Right renal cortex interstitium (tissue), 3 donors: ENCODE results near the gene GC. TPM values are rescaled to one million over a fixed set of nuclear protein-coding genes. Genes with fewer than 3 reads are reported as not detected.
"Not testable (repeated sequence)": the region's sequence is repeated elsewhere in the genome, so short reads cannot be mapped to it uniquely, and the experiment has no call there.

ENCODE experiments used
- DNase-seq, 3 donors: peaks; one replicate each; pipeline ENCODE4 v3.0.0-alpha.2; 2013; ENCODE audit warnings: low read depth in 3 of 3, low spot score in 2 of 3
- polyA plus RNA-seq, 3 donors: library from polyadenylated mRNA; unstranded; fragments of 120-200 nt; gene quantifications; one replicate each; pipeline ENCODE4 v1.2.1, GENCODE V29; 2013; ENCODE audit not compliant: insufficient read length in 3 of 3

GC gene
- polyA plus RNA-seq, 3 donors: 0.33 to 0.62 (median 0.41) TPM

DNA sequence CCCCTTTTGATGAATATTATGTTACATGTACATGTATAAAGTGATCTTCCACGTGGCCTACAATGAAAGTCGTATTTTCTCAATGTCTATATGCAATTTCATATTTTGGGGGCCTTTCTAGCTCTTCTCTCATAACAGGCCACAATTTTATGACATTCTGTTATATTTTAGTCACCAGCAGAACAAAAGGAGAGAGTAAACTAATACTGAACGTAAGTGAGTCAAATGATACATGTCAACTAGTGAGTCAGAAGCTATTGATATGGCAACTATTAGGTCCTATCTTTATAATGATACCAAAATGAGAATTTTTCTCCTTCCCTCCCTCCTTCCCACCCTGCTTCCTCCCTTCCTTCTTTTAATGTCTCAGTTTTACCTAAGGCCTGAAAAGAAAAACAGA lies 14.4 kb downstream of the GC start:
- no peak for DNase-seq

DNA sequence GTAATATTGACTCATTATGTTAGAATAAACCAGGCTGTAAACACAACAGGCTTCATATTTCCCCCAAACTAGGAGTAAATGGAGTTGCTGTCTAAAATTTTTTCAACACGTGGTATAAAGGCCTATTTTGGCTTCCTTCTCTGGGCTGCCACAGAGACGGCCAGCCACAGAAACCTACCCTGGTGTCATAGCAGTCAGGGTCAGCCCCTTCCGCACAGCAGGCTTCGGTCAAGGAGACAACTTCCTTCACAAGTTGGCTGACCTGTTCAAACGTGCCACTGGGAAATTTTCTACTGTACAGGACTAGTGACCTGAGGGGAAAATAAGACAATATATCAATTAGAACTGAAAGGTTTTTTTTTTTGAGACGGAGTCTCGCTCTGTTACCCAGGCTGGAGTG lies 15.8 kb downstream of the GC start:
- no peak for DNase-seq

- no peak for DNase-seq
Measured at GRCh38 chr4:71765821-71766383, 18.0 kb downstream of the GC start.

DNA sequence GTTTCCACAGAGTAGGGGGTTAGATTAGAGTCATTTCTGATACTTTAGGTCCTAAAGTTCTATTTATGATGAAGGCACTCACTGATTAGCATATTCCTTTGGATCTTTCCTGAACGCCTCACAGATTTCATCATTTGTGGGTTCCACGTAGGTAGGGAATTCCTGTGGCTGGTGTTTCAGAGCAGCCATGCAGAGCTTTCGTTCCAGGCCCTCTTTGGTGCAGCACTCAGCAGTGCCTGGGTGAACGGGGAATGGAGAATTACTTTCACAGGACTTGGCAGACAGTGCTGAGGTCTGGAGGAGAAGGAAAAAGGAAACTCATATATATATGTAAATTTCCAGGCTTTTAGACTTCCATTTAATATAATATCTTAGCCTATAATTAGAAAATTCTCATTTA lies 18.5 kb downstream of the GC start:
- no peak for DNase-seq

GRCh38 chr4:71752383-71753042 lies 31.4 kb downstream of the GC start:
- no peak for DNase-seq

GRCh38 chr4:71749008-71749594 lies 34.8 kb downstream of the GC start:
- no peak for DNase-seq

DNA sequence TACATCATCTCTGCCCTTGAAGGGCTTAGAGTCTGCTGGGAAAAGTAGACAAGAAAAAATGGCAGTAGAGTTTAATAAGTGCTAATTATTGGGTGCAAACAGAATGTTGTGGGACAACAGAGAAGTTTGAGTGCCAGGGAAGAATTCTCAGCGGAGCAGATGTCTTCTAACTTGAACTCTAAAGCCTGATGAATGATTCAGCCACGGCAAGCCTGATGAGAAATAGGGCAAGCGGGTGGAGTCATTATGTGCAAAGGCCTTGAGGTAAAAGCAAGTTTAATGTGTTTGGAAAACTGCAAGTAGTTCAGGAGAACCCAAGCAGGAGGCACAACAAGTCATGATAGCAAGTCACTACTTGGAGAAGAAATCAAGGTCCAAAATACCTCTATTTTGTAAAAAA lies 37.5 kb downstream of the GC start:
- DNase-seq: no peak

DNA sequence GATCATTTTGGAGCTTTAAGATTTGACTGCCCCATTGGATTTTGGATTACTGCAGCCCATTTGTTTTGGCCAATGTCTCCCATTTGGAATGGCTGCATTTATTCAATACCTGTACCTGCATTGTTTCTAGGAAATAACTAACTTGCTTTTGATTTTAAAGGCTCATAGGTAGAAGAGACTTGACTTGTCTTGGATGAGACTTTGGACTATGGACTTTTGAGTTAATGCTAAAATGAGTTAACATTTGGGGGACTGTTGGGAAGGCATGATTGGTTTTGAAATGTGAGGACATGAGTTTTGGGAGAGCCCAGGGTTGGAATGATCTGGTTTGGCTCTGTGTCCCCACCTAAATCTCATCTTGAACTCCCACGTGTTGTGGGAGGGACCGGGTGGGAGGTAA lies 45.1 kb downstream of the GC start:
- not testable (repeated sequence) for DNase-seq

- DNase-seq: no peak
Measured at GRCh38 chr4:71732706-71733105, 51.2 kb downstream of the GC start.

DNA sequence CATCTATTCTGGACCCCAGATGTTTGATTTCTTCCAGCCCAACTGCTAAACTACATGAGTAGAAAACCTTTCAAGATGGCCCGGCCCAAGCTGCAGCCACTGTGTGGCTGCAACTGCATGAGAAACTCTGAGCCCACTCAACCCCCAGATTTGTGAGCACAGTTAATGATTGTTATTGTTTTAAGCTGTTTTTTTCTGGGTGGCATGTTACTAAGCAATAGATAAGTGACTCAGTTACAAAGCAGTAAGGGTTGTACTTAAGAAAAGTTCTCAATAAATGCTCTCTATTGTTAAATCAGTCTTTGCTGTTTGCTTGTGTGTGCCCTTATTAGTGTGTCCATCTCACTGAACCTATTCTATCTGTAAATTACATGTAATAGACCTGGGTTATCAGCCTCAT lies 51.8 kb downstream of the GC start:
- no peak for DNase-seq

DNA sequence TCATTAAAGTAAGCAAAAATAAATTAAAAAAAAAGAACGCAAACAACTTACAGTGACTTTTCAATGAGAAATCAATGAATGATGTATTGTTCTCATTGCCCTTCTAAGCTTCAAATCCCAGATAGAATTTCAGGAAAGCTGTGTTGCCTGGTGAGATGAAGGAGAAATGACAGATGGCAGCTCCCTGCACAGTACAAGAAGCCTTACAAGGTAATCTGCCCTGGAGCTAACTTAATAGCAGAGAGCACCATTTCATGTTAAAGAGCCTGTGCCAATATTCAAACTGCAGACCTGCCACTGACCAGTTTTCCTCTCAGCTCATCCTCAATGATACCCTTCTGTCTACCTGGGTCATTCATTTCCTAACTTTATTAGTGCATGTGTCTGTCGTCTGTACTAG lies 54.0 kb downstream of the GC start:
- no peak for DNase-seq

DNA sequence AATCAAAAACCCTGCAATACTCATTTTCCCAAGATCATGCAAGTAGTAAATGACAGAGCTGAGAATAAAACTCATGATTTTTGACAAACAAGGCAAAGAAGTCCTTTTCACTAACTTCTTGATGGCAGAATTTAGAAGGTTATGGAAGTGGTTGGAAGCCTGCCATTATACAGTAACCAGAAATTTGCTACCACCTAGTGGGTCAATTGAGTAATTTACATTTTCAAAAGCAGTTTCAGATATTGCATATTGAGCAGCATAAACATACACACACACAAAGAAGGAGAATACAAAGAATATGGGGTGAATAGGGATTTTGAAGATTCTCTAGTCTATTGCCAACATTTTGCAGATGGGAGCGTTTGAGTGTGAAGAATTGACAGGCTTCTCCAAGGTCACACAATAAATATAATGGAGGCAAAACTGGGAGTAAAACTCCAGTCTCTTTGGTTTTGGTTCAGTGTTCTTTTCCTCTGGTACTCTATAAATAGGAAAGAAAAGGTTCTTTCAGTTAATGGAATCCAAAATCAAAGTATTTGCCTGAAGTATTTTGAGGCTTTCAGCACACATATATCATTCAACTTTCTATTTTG lies 70.2 kb downstream of the GC start:
- peak; percentile 12 to 33 (median 23) for DNase-seq

DNA sequence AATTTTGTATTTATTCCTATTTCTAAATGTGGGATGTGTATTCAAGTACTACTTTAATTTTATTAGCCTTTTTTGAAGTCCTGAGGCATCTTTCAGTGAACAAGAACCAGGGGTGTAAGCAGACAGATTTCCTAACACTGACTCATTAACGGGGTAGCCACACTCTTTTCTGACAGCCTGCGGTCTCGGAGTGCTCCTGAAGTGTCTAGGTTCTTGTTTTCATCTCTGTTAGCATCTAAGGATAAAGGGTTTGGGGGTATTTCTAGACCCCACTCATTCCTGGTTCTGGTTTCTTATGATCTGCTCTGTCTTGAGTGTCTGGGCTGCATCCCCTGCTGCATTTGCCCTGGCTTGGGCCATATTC lies 71.9 kb downstream of the GC start:
- no peak for DNase-seq

DNA sequence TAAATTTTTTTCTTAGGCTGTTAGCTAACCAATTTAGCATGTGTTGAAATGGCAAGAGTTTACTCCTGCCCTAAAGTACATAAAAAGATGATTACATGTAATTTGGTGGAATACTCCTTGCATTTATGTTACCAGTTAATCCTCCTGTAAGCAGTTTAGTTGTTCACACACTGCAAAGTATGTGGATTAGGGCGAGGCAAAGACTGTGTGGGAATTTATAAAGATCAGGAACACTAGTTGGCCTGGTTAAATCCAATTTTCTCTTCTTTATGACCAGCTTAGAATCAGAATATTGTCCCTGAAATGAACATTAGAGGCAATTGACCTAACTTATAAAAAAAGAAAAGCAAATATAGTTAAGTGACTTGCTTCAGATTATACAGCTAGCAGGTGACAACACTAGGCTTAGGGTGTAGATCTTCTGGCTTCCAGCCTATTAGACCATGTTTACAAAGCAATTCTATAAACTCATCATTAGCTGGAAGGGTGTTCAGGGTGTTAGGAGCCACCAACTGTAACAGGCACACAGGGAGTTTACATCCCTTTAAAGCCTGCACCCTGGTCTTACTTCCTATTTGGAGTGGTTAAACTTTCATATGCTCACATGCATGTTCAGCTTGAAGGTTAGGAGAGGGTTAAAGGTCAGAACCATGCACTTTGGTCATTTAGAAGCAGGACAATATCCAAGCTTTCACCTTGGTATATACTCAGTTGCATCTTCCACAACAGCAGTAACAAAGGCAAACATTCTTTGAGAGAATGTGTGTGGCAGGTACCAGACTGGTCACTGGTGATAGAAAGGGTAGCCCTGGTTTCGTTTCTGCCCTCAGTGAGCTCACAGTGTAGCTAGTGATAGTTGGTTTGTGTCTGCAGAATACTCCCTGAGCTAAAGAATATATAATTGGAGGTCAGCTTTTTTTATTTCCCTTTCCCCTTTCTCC lies 72.6 kb downstream of the GC start:
- DNase-seq: no peak

GRCh38 chr4:71709961-71710360 lies 73.9 kb downstream of the GC start:
- no peak for DNase-seq

DNA sequence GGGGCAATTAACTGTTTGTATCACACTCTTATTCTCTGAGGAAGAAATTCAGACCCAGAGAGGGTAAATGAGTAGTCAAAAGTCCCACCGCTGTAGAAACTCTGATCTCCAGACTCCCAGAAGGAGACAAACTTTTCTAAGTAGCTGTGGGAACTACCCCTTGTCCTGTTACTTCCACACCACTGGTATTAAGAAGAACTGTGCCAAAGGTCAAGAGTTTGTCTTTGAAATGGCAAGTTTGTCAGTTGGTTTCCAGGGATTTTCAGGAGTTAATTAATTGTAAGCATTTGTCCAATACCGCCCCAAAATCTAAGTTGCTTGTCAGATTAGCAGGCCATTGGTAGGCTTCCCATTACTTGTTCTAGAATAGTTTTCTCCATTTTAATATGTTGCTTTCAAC lies 85.7 kb downstream of the GC start:
- DNase-seq: no peak

DNA sequence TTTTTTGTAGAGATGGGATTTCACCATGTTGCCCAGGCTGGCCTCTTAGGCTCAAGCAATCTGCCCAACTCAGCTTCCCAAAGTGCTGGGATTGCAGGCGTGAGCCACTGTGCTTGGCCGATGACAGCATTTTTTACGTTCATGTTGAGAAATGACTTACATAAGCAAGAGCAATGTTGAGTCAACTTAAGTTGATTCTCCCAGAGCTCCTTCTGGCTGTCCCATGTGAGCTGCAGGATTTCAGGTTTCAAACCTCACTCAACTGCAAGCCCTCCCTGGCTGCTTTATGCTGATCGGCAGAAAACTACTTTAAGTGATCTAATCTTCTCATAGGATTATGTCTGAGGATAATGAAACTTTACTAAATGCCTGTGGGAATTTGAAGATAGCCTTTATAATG lies 86.8 kb downstream of the GC start:
- no peak for DNase-seq

- DNase-seq: no peak
Measured at GRCh38 chr4:71694961-71695360, 88.9 kb downstream of the GC start.

GRCh38 chr4:71692963-71693362 lies 90.9 kb downstream of the GC start:
- DNase-seq: no peak

DNA sequence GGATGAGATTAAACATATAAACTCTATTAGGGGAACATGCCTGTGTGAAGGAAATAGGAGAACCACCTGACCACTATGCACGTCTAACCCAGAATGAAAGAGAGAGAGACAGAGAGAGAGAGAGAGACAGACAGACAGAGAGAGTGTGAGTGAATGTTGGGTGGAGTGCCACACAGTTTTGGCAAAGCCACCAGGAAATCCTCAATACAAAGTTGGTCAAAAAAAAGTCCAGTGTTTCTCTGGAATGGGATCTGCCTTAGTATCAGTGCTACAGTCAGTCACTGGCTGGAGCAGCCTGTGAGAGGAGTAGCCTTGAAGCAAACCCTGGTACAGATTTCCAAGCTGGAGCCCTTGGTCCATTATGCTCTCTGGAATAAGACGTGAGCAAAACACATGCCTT lies 91.7 kb downstream of the GC start:
- no peak for DNase-seq
